Activated T-cell treated with anti-CD3 and anti-CD28 coated beads, Interleukin-2, amount 50 U/mL, for 48 hours (primary cell): Measurements from ENCODE around the gene FBXW8.

Experiments used
- DNase-seq, 2 experiments: peaks; one replicate each; pipeline ENCODE4 v3.0.0-alpha.2; 2020

FBXW8 gene

GRCh38 chr12:117025481-117026151 is 114.9 kb downstream of the FBXW8 start:
- DNase-seq, result peak; percentile 63 to 72

DNA sequence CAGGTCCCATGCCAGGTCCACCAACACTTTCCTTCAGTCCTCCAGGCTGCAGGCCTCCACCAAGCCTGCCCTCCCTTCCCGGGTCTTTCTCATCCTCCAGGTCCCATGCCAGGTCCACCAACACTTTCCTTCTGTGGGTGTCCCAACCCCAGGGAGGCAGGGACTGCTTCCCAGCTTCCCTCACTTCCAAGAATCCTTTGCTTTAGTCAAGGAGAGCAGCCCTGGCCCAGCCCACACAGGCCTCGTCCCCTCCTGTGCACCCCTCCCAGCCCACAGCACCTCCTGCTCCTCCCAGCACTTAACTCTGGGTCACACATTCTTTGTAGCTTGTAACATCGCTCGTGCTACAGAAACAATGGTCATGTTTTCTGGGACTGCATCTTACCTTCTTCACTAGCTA is 115.6 kb downstream of the FBXW8 start:
- DNase-seq, result peak; percentile 9 to 10

DNA sequence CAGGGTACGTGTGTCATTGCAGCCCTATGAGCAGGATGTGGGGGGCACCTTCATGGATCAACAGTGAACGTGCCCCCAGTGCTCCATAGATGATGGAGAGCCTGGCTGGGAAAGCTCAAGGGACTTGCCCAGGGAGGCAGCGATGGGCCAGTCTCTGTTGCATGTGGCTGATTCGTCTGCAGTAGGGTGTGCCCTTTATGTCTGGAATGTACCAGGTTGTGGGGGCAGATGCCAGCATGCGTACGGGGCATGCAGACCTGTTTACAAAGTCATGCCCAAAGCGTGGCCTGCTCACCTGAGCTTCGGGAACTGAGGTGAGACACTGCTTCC is 116.1 kb downstream of the FBXW8 start:
- peak in 1 of 2 experiments; percentile 14 for DNase-seq

DNA sequence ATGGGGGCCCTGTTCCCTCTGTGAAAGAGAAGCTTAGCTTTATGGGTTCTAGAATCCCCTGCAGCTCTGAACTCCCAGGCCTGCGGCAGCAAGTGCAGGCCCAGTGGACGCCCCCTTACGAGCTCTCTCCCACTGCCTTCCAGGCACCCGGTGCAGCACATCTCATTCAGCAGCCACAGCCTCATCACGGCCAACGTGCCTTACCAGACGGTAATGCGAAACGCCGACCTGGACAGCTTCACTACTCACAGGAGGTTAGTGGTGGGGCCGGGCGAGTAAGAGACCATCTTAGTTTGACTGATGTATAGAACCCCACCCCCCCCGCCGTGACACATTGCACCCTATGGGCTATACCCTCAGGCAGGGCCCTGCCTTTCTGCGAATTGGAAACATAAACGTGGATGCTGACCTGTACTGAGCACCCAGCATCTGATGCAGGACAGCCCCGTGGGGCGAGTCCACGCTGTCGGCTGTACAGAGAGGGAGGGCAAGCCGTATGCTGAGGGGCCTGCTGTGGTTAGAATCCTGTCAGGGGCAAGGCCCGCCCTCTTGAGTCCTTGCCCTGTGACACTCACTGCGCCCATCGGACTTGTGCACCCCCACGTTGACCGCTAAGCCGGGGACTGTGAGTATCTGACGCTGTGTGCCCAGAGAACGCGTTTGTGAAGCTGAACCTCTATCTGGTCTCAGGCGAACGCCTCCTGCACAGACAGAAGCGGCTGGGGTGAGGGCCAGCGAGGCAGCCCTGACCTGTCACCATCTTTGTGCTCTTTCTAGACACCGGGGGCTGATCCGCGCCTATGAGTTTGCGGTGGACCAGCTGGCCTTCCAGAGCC is 116.7 kb downstream of the FBXW8 start:
- DNase-seq, result peak; percentile 12 to 14

GRCh38 chr12:117028254-117028653 is 117.5 kb downstream of the FBXW8 start:
- peak in 1 of 2 experiments; percentile 7 for DNase-seq

- no peak for DNase-seq
These were observed 119.6 kb downstream of the FBXW8 start for GRCh38 chr12:117030187-117030900.

- no peak for DNase-seq
These were observed 121.3 kb downstream of the FBXW8 start for GRCh38 chr12:117031843-117032592.

- no peak for DNase-seq
These were observed 122.0 kb downstream of the FBXW8 start for GRCh38 chr12:117032593-117033381.

DNA sequence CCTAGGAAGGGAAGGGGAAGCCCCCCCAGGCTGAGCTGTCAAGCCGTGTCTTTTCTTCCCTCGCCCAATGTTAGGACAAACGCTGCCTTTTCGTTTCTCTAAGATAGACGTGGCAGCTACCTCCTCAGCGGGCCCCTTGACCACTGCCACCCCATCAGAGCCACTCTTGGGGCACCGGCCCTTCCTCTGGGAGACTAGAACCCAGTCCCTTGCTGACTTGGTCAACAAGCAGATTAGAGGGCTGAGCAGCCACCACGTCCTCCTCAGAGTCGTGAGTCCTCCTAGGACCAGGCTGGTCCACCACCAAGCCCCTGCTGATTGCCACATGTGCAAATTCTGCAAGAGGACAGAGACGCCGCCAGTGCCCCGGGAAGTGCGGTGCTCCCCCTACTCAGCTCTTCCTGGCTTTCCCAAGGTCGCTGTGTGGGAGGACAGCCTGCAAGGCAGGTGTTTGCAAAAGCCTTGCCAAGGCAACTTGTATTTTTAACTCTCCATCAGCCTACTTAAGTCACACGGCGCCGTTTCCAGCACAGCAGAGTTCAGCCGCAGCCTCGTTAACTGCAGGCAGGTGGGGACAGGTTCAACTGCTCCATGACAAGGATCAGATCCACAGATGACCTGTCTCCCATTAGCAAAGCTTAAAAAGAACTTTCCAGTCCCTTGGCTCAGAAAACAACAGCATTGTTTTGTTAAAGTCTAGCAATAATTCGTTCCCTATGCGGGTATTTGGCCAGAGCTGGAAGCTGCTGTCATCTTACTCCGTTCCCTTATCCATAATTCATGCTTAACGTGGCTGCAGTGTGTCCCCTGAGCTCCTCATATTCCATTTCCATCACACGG is 122.9 kb downstream of the FBXW8 start:
- no peak for DNase-seq

DNA sequence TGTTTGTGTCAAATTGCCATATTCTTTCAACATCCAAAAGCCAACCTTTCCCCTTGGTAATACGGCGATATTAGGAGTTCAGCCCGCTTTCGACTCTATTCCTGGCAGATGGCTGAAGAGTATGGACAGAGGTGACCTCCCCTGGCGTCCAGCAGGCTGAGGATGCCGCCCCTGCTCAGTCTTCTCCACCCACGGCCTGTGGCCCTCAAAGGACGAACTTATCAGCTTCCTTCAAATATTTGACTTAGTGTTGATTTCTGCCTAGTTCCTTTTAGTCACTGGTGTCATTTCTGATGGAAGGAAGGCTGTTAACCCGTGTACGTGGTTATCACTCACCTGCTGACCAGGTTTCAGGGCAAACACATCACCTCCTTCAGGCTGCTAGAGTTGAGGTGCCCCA is 123.5 kb downstream of the FBXW8 start:
- DNase-seq, result no peak

DNA sequence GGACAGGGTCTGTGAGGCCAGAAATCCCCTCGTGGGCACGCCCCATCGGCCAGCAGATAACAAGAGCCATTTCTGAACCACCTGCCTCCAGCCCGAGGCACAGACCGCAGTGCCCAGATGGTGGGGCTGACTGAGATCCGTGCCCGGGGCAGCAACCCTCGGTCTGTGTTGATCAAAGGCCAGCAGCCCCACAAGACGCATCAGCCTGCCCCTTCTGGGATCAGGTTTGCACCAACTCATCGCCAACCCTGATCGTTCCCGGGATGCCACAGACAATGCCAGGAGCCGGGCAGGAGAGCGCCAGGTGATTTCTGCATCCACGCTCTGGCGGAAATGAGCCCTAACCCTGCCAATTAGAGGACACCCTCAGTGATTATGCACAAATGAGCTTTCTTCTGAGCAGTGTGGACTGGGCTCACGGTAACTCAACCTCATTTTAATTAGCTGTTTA is 124.0 kb downstream of the FBXW8 start:
- no peak for DNase-seq

DNA sequence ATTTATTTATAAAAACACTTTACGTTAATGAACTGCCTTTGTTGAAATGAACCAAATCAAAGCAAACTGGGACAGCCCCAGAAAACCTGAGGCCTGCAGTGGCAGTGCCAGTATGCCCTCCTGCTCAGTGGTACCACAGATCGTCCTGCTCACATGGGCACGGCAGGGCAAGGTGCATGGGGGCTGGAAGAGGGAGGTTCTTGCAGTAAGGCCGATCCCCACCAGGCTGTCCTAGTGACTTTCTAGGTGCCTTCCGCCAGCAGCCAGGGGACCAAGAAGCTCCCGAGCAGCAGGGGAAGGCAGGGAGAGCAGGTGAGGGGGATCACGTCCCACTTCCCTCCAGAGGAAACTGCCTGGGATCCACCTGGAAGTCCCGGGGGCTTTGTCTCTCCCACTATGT is 124.5 kb downstream of the FBXW8 start:
- no peak for DNase-seq

DNA sequence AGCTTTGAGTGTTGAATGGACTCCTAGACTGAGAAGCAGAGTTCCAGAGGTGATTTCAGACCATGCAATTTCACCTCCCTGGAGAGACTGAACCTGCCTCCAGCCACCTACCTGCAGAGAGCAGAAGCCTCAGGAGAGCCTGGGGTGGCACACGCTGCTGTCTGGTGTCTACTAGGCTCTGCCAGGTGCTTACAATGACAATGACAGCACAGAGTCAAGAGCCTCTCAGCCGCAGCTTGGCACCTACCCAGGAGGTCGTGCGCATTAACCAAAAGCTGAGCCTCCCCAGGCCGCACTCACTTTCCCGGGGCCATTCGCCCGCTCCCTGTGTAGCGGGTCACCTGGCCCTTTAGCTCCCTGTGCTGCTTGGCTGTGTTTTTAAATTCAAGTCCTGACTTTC is 125.3 kb downstream of the FBXW8 start:
- no peak for DNase-seq

DNA sequence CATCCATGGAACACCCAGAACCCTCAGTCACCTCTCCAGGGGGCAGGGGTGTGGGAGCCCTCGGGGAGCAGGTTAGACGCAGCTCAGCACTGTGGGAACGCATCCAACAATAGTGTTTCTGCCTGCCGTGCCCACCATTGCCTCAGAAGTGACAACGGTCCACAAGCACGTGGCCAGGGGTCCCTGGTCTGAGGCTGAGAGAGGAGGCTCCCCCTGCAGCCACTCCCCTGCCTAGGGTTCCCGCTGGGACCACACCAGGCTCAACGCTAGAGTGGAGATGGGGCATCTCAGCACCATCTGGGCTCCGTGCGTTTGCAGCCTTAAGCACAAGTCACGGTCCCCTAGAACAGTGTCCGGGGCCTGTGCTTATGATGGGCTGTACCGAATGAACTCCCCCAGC is 125.8 kb downstream of the FBXW8 start:
- no peak for DNase-seq

- DNase-seq, result no peak
These were observed 126.7 kb downstream of the FBXW8 start for GRCh38 chr12:117037289-117038022.

GRCh38 chr12:117038023-117038680 is 127.4 kb downstream of the FBXW8 start:
- DNase-seq, result no peak

DNA sequence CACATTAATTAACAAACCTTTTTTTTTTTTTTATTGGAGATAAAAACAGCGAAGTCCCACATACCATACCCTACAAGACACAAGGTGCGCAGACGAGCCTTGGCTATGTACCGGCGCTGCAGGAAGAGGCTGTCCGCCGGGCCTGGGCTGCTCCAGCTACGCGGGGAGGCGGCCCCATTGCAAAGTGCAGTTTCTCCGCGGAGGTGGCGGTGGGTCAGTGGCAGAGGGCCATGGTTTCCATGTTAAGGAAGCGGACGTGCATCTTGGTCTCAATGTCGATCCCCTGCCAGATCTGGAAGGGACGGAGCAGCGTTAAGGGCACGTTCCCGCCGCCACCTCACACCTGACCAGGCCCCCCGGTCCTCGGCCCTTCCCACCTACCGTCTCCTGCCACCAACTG is 128.2 kb downstream of the FBXW8 start:
- no peak for DNase-seq

DNA sequence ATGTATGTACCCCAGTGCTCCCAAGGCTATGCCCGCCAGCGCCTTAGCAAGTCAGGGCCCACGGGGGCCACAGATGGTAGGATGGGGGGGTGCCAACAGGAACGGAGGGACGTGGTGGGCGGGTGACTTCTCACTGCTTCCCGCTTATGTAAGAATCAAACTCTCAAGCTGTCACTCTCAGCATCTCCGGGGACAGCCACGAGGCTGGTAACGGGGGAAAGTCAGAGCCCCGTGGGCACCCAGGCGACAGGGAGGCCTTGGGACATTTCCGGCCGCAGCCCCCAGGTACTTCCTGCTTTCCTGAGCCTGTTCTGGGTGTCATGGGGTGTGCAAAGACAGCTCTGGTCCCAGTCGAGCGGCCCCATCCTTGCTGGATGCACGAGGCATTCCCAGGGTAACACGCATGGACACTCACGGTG is 129.2 kb downstream of the FBXW8 start:
- DNase-seq, result no peak

DNA sequence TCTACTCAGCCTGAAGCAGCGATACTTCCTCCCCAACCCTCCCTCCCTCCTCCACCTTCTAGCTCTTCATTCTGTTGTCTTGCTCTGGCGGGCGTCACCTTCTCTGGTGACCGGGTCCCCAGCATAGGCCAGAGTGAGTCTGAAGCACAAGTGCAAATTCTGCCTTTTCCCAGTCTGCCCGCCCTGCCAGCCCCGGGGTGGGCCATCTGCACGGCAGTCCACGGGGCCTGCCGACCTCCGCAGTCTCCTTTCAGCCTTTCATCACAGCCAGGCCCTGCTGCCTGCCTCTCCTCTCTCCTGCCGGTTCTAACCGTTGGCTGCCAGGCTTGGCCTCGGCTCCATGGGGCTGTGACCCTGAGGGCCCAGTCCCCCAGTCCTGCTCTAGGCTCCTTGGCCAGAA is 129.7 kb downstream of the FBXW8 start:
- no peak for DNase-seq

DNA sequence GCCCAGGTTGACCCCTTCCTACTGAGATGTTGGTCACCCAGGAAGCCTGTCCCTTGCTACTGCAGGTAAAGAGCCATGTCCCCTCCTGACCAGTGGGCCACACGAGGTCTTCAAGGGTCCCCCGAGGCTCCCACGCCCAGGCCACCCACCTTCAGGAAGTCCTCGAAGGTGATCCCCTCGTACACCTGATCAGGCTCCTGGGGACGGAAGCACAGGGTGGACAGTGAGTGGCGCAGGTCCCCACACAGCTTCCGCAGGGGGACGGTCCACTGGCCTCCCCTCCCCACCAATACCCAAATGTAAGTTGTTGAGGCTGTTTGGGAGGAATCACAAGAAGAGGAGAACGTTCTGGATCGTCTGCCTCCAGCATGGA is 131.0 kb downstream of the FBXW8 start:
- DNase-seq, result no peak
